C4-2B (cell line): ENCODE results near the gene SP140L.

Experiments used
- ZFX ChIP-seq: fragments of 450-650 bp; IDR thresholded peaks from 2 replicates; pipeline ENCODE4 v1.6.1; 2017
- TF ChIP-seq, protein P1 (sequence below): fragments of 450-650 bp; conservative IDR thresholded peaks from 2 replicates; pipeline ENCODE4 v1.5.1; 2017; ENCODE audit warnings: mild to moderate bottlenecking

- TF ChIP-seq, protein P1, sequence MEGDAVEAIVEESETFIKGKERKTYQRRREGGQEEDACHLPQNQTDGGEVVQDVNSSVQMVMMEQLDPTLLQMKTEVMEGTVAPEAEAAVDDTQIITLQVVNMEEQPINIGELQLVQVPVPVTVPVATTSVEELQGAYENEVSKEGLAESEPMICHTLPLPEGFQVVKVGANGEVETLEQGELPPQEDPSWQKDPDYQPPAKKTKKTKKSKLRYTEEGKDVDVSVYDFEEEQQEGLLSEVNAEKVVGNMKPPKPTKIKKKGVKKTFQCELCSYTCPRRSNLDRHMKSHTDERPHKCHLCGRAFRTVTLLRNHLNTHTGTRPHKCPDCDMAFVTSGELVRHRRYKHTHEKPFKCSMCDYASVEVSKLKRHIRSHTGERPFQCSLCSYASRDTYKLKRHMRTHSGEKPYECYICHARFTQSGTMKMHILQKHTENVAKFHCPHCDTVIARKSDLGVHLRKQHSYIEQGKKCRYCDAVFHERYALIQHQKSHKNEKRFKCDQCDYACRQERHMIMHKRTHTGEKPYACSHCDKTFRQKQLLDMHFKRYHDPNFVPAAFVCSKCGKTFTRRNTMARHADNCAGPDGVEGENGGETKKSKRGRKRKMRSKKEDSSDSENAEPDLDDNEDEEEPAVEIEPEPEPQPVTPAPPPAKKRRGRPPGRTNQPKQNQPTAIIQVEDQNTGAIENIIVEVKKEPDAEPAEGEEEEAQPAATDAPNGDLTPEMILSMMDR: no peak
- no peak for TF ChIP-seq ZFX
Measured at GRCh38 chr2:230328155-230328458, 1.1 kb downstream of the SP140L start.
